Measurements from ENCODE around the gene LKAAEAR1. TPM values are rescaled to one million over a fixed set of nuclear protein-coding genes. Genes with fewer than 3 reads are reported as not detected.
A peak's percentile ranks its signal among the peaks of the same experiment; 100 is the strongest.

LKAAEAR1 gene
- total and polyA plus RNA-seq, 2 of the 13 experiments (the other 11 are each of a cell fraction or from before 2014, with no cell fraction given), result not detected

- TF ChIP-seq NAIF1 (CRISPR knock-in tag; IDR thresholded peaks at IDR 0.05; ENCODE audit: borderline replicate concordance) (no peak), SKI (IDR thresholded peaks at IDR 0.05; ENCODE audit: partially characterized antibody) (no peak), NR1H2 (CRISPR knock-in tag; IDR thresholded peaks at IDR 0.05; ENCODE audit: borderline replicate concordance, low read depth) (no peak), SP1 (IDR thresholded peaks at IDR 0.05) (no peak), SP1 (CRISPR knock-in tag; IDR thresholded peaks at IDR 0.05) (no peak), ZNF547 (CRISPR knock-in tag; IDR thresholded peaks at IDR 0.05) (no peak), KLF15 (CRISPR knock-in tag; IDR thresholded peaks at IDR 0.05; ENCODE audit: borderline replicate concordance) (no peak), ZNF30 (CRISPR knock-in tag; IDR thresholded peaks at IDR 0.05) (no peak), SP2 (CRISPR knock-in tag; IDR thresholded peaks at IDR 0.05) (peak; percentile 26; the same call in 1 of the 2 replicates), MTA3 (CRISPR knock-in tag; IDR thresholded peaks at IDR 0.05) (no peak), ZNF333 (CRISPR knock-in tag; IDR thresholded peaks at IDR 0.05; ENCODE audit: borderline replicate concordance) (no peak), KLF6 (CRISPR knock-in tag; IDR thresholded peaks at IDR 0.05) (no peak), ELK4 (CRISPR knock-in tag; IDR thresholded peaks at IDR 0.05; ENCODE audit: borderline replicate concordance) (no peak), ZNF670 (CRISPR knock-in tag; IDR thresholded peaks at IDR 0.05; ENCODE audit: borderline replicate concordance) (no peak), ZNF737 (CRISPR knock-in tag; IDR thresholded peaks at IDR 0.05; ENCODE audit: borderline replicate concordance) (0 out of 2 replicates have a peak, but pooled peaks have one; percentile 26), ZNF607 (CRISPR knock-in tag; IDR thresholded peaks at IDR 0.05; ENCODE audit: borderline replicate concordance) (0 out of 2 replicates have a peak, but pooled peaks have one; percentile 44), ZMYM2 (CRISPR knock-in tag; IDR thresholded peaks at IDR 0.05) (no peak), PBX2 (CRISPR knock-in tag; IDR thresholded peaks at IDR 0.05) (no peak), ZFY (CRISPR knock-in tag; IDR thresholded peaks at IDR 0.05) (no peak), BCL3 (CRISPR knock-in tag; IDR thresholded peaks at IDR 0.05) (no peak), DPF2 (CRISPR knock-in tag; IDR thresholded peaks at IDR 0.05; ENCODE audit: borderline replicate concordance, low read depth) (no peak), HDAC6 (IDR thresholded peaks at IDR 0.05; ENCODE audit: low read depth, low read length) (no peak), ZC3H13 (CRISPR knock-in tag; IDR thresholded peaks at IDR 0.05) (no peak), SMAD9 (CRISPR knock-in tag; IDR thresholded peaks at IDR 0.05) (no peak), ZNF136 (CRISPR knock-in tag; IDR thresholded peaks at IDR 0.05; ENCODE audit: low read depth) (no peak), ZNF576 (CRISPR knock-in tag; IDR thresholded peaks at IDR 0.05) (no peak), ZFP36L2 (CRISPR knock-in tag; IDR thresholded peaks at IDR 0.05) (no peak), BATF2 (CRISPR knock-in tag; IDR thresholded peaks at IDR 0.05) (0 out of 2 replicates have a peak, but pooled peaks have one; percentile 2)
Observed at GRCh38 chr20:64067005-64067632, 17.1 kb downstream of the LKAAEAR1 start (continued).

All from HepG2 (cell line).